ENCODE measurements around the gene CCER1. TPM values are rescaled to one million over a fixed set of nuclear protein-coding genes. Genes with fewer than 3 reads are reported as not detected.

Gene CCER1
- polyA plus RNA-seq, 1 experiment, result not detected

GRCh38 chr12:90945070-90945649 is 9.8 kb downstream of the CCER1 start:
- Histone ChIP-seq H3K27ac (ENCODE audit: low read depth, low read length) (no peak overlapping the region), H3K27me3 (ENCODE audit: control insufficient read depth, insufficient read depth, low read length) (no peaks in the 10 kb centered on the region), H3K4me3 (ENCODE audit: low read depth, low read length) (no peak overlapping the region), H3K9me3 (ENCODE audit: control insufficient read depth, insufficient read depth, low read length) (no peaks in the 10 kb centered on the region)
- DNase-seq (ENCODE audit: low read depth, low spot score), result no peak
- peak; percentile 61 for TF ChIP-seq CTCF (IDR thresholded peaks at IDR 0.05; ENCODE audit: low read depth, low read length)
- ChIA-PET POLR2A (no interaction called here), CTCF (interaction anchor here (0.6 to 2.1 kb wide), 17 partner anchors 8 to 1925 kb away, joined by 3 to 15 read pairs (median 4); no protein-coding TSS in a partner anchor)

- DNase-seq (ENCODE audit: low read depth, low spot score), result no peak
- Histone ChIP-seq H3K9me3 (ENCODE audit: control insufficient read depth, insufficient read depth, low read length) (no peaks in the 10 kb centered on the region), H3K4me3 (ENCODE audit: low read depth, low read length) (no peak overlapping the region), H3K27ac (ENCODE audit: low read depth, low read length) (no peak overlapping the region), H3K27me3 (ENCODE audit: control insufficient read depth, insufficient read depth, low read length) (no peaks in the 10 kb centered on the region)
- TF ChIP-seq CTCF (IDR thresholded peaks at IDR 0.05; ENCODE audit: low read depth, low read length), result no peak
- POLR2A ChIA-PET, result no interaction called here
- CTCF ChIA-PET, result interaction anchor here (0.9 to 1.8 kb wide), 3 partner anchors 10 to 34 kb away, joined by 3 to 5 read pairs (median 4); no protein-coding TSS in a partner anchor
Measured at GRCh38 chr12:90943255-90943654, 11.7 kb downstream of the CCER1 start.

- DNase-seq (ENCODE audit: low read depth, low spot score), result no peak
- POLR2A ChIA-PET, result no interaction called here
- H3K9me3 ChIP-seq (ENCODE audit: control insufficient read depth, insufficient read depth, low read length), result no peaks in the 10 kb centered on the region
- CTCF ChIA-PET, result interaction anchor here (0.5 to 2.5 kb wide), 25 partner anchors 9 to 1667 kb away, joined by 3 to 19 read pairs (median 4); partner anchors contain the start of genes GALNT4 and POC1B
- H3K27ac ChIP-seq (ENCODE audit: low read depth, low read length), result no peak overlapping the region
- peak; percentile 75 for TF ChIP-seq CTCF (IDR thresholded peaks at IDR 0.05; ENCODE audit: low read depth, low read length)
- no peak overlapping the region for H3K4me3 ChIP-seq (ENCODE audit: low read depth, low read length)
- H3K27me3 ChIP-seq (ENCODE audit: control insufficient read depth, insufficient read depth, low read length), result no peaks in the 10 kb centered on the region
Measured at GRCh38 chr12:90940872-90941499, 14.0 kb downstream of the CCER1 start.

GRCh38 chr12:90939382-90939781 is 15.6 kb downstream of the CCER1 start:
- Histone ChIP-seq H3K9me3 (ENCODE audit: control insufficient read depth, insufficient read depth, low read length) (no peaks in the 10 kb centered on the region), H3K4me3 (ENCODE audit: low read depth, low read length) (no peak overlapping the region), H3K27me3 (ENCODE audit: control insufficient read depth, insufficient read depth, low read length) (no peaks in the 10 kb centered on the region), H3K27ac (ENCODE audit: low read depth, low read length) (no peak overlapping the region)
- ChIA-PET CTCF (interaction anchor here (1.0 to 2.5 kb wide), 4 partner anchors 17 to 244 kb away, joined by 3 to 12 read pairs (median 4); no protein-coding TSS in a partner anchor), POLR2A (no interaction called here)
- TF ChIP-seq CTCF (IDR thresholded peaks at IDR 0.05; ENCODE audit: low read depth, low read length), result no peak
- no peak for DNase-seq (ENCODE audit: low read depth, low spot score)

- no peaks in the 10 kb centered on the region for H3K27me3 ChIP-seq (ENCODE audit: control insufficient read depth, insufficient read depth, low read length)
- no peaks in the 10 kb centered on the region for H3K9me3 ChIP-seq (ENCODE audit: control insufficient read depth, insufficient read depth, low read length)
- no peak overlapping the region for H3K4me3 ChIP-seq (ENCODE audit: low read depth, low read length)
- no peak for DNase-seq (ENCODE audit: low read depth, low spot score)
- H3K27ac ChIP-seq (ENCODE audit: low read depth, low read length), result peak overlapping the region; percentile 53
- CTCF ChIA-PET, result interaction anchor here (1.5 kb wide), 1 partner anchor 31 kb away, joined by 4 read pairs; no protein-coding TSS in a partner anchor
- POLR2A ChIA-PET, result no interaction called here
- no peak for TF ChIP-seq CTCF (IDR thresholded peaks at IDR 0.05; ENCODE audit: low read depth, low read length)
Measured at GRCh38 chr12:90938451-90938850, 16.5 kb downstream of the CCER1 start.
